HL-60 (cell line): ENCODE results near the gene SZT2.

Source experiments
- DNase-seq, 2 experiments: peaks; one replicate each; pipeline ENCODE4 v3.0.0-alpha.2; 2010 to 2020; ENCODE audit warnings: low read depth in 1 of 2, low spot score in 1 of 2
- H3K27ac ChIP-seq: fragments of 250-450 bp; sonication (Bioruptor Pico); replicated peaks from 2 replicates; pipeline ENCODE4 v1.5.1; 2020; ENCODE audit warnings: mild to moderate bottlenecking, moderate library complexity
- H3K27me3 ChIP-seq: fragments of 250-450 bp; sonication (Bioruptor Pico); 2 replicates; pipeline ENCODE4 v1.5.1; 2021; ENCODE audit warnings: mild to moderate bottlenecking, moderate library complexity; ENCODE audit not compliant: insufficient read depth, poor library complexity, severe bottlenecking
- H3K4me3 ChIP-seq: replicated peaks from 2 replicates; pipeline ENCODE4 v1.5.1; 2011; ENCODE audit warnings: mild to moderate bottlenecking, control low read depth, low read length; ENCODE audit not compliant: insufficient read depth
- CTCF ChIP-seq: IDR thresholded peaks from one replicate; pipeline ENCODE4 v1.5.1; 2011; ENCODE audit warnings: low read length, control low read depth, inconsistent platforms; ENCODE audit not compliant: insufficient read depth
- GABPA ChIP-seq: IDR thresholded peaks from 2 replicates; pipeline ENCODE4 v1.6.1; 2012; ENCODE audit warnings: low read depth
- POLR2AphosphoS5 ChIP-seq: IDR thresholded peaks from 2 replicates; pipeline ENCODE4 v1.6.1; 2012; ENCODE audit warnings: low read depth
- REST ChIP-seq: IDR thresholded peaks from 2 replicates; pipeline ENCODE4 v1.6.1; 2012; ENCODE audit warnings: low read depth; ENCODE audit not compliant: insufficient replicate concordance
- SPI1 ChIP-seq: IDR thresholded peaks from 2 replicates; pipeline ENCODE4 v1.6.1; 2012; ENCODE audit warnings: low read depth, mild to moderate bottlenecking, borderline replicate concordance

Gene SZT2

GRCh38 chr1:43423672-43424550, 34.2 kb downstream of the SZT2 start:
- TF ChIP-seq GABPA, result no peak
- no peak for TF ChIP-seq CTCF
- no peak for TF ChIP-seq POLR2AphosphoS5
- TF ChIP-seq REST, result no peak
- DNase-seq, result no peak
- H3K4me3 ChIP-seq, result no peak overlapping the region
- H3K27me3 ChIP-seq, result no peaks in the 10 kb centered on the region
- no peak overlapping the region for H3K27ac ChIP-seq

- DNase-seq, result no peak
- TF ChIP-seq POLR2AphosphoS5 (no peak), GABPA (no peak), CTCF (no peak), SPI1 (no peak), REST (no peak)
These were observed 35.3 kb downstream of the SZT2 start for GRCh38 chr1:43425045-43425444.

GRCh38 chr1:43426221-43426620, 36.5 kb downstream of the SZT2 start:
- TF ChIP-seq CTCF (no peak), POLR2AphosphoS5 (no peak), SPI1 (no peak)
- Histone ChIP-seq H3K27me3 (no peaks in the 10 kb centered on the region), H3K4me3 (no peak overlapping the region), H3K27ac (no peak overlapping the region)
- no peak for DNase-seq

More at GRCh38 chr1:43425045-43425444, 35.3 kb downstream of the SZT2 start:
- Histone ChIP-seq H3K27ac (no peak overlapping the region), H3K27me3 (no peaks in the 10 kb centered on the region), H3K4me3 (no peak overlapping the region)
